GM12891 (cell line): ENCODE data around the gene HOXD4.

Experiments used
- DNase-seq: peaks from one replicate; pipeline ENCODE4 v3.0.0; 2011; ENCODE audit warnings: low spot score; ENCODE audit not compliant: insufficient read length
- FAIRE-seq: peaks from 2 replicates; lab custom pipeline; 2011; peaks lifted over from hg19 to GRCh38; lab: Jason Lieb, UNC
- PAX5 ChIP-seq: IDR thresholded peaks from 2 replicates; pipeline ENCODE4 v1.6.1; 2011; ENCODE audit warnings: low read length, moderate library complexity, mild to moderate bottlenecking; ENCODE audit not compliant: insufficient read depth, severe bottlenecking
- POLR2A ChIP-seq: IDR thresholded peaks from 2 replicates; pipeline ENCODE4 v1.6.1; 2011; ENCODE audit warnings: low read depth, low read length, control low read depth
- POLR2AphosphoS5 ChIP-seq: IDR thresholded peaks from 2 replicates; pipeline ENCODE4 v1.6.1; 2011; ENCODE audit warnings: low read depth, low read length, control low read depth
- POU2F2 ChIP-seq: IDR thresholded peaks from 2 replicates; pipeline ENCODE4 v1.6.1; 2011; ENCODE audit warnings: low read depth, mild to moderate bottlenecking, control low read depth, low read length, moderate library complexity
- SPI1 ChIP-seq: IDR thresholded peaks from 2 replicates; pipeline ENCODE4 v1.6.1; 2011; ENCODE audit warnings: low read depth, low read length, control low read depth
- TAF1 ChIP-seq: IDR thresholded peaks from 2 replicates; pipeline ENCODE4 v1.6.1; 2011; ENCODE audit warnings: low read depth, low read length, control low read depth

Gene HOXD4

GRCh38 chr2:176121190-176122051 lies 29.9 kb upstream of the HOXD4 start:
- FAIRE-seq (no peak), DNase-seq (no peak)
- no peak for TF ChIP-seq TAF1
- TF ChIP-seq SPI1 = no peak
- TF ChIP-seq POLR2AphosphoS5 = no peak
- TF ChIP-seq POLR2A = no peak
- no peak for TF ChIP-seq POU2F2
- no peak for TF ChIP-seq PAX5

GRCh38 chr2:176122052-176122682 lies 29.2 kb upstream of the HOXD4 start:
- no peak for FAIRE-seq
- no peak for TF ChIP-seq TAF1
- TF ChIP-seq POLR2AphosphoS5 = no peak
- no peak for TF ChIP-seq SPI1
- TF ChIP-seq POU2F2 = no peak
- TF ChIP-seq PAX5 = no peak
- no peak for TF ChIP-seq POLR2A
- DNase-seq = no peak

- DNase-seq (no peak), FAIRE-seq (no peak)
- TF ChIP-seq POU2F2 (no peak), POLR2AphosphoS5 (no peak), TAF1 (no peak), POLR2A (no peak), PAX5 (no peak), SPI1 (no peak)
Observed at GRCh38 chr2:176122683-176123410, 28.5 kb upstream of the HOXD4 start, which contains the start of gene HOXD9. HOXD9 (plus strand) TSS chr2:176122719; CDS start chr2:176122769, 50 bp downstream.

- FAIRE-seq (no peak), DNase-seq (no peak)
- TF ChIP-seq POLR2AphosphoS5 (no peak), PAX5 (no peak), POU2F2 (no peak), POLR2A (no peak), SPI1 (no peak), TAF1 (no peak)
Observed at GRCh38 chr2:176123411-176124109, 27.8 kb upstream of the HOXD4 start.

GRCh38 chr2:176124110-176124946 lies 27.0 kb upstream of the HOXD4 start:
- DNase-seq (no peak), FAIRE-seq (no peak)
- no peak for TF ChIP-seq POU2F2
- TF ChIP-seq SPI1 = no peak
- no peak for TF ChIP-seq POLR2A
- TF ChIP-seq PAX5 = no peak
- TF ChIP-seq TAF1 = no peak
- TF ChIP-seq POLR2AphosphoS5 = no peak

GRCh38 chr2:176124947-176125771 lies 26.2 kb upstream of the HOXD4 start:
- no peak for DNase-seq
- TF ChIP-seq POLR2AphosphoS5 (no peak), POU2F2 (no peak)
- FAIRE-seq = no peak

GRCh38 chr2:176125772-176126054 lies 25.6 kb upstream of the HOXD4 start:
- DNase-seq = no peak
- no peak for FAIRE-seq
- TF ChIP-seq SPI1 (0 out of 2 replicates have a peak, but pooled peaks have one; percentile 10), PAX5 (no peak), POU2F2 (no peak)

- TF ChIP-seq POLR2AphosphoS5 (no peak), TAF1 (no peak), SPI1 (no peak), PAX5 (no peak), POU2F2 (no peak), POLR2A (no peak)
- FAIRE-seq (no peak), DNase-seq (no peak)
Observed at GRCh38 chr2:176126929-176127773, 24.2 kb upstream of the HOXD4 start.
